Activated CD4-positive, alpha-beta memory T cell treated with anti-CD3 and anti-CD28 coated beads, Interleukin-2, amount 10 ng/mL, durations not matched to agents 7 days and 5 days (primary cell): ENCODE results near the gene PAX8. TPM values are rescaled to one million over a fixed set of nuclear protein-coding genes. Genes with fewer than 3 reads are reported as not detected.

Source experiments
- CTCF ChIA-PET: fragments of 350-600 bp; sonication (Branson Sonifier 250); formaldehyde crosslinking; loops from one replicate; lab custom pipeline; 2021; ENCODE audit warnings: antibody characterized with exemption, inconsistent platforms; lab: Charles Lee
- POLR2A ChIA-PET: fragments of 350-600 bp; sonication (Branson Sonifier 250); formaldehyde crosslinking; loops from one replicate; lab custom pipeline; 2021; ENCODE audit warnings: antibody characterized with exemption; lab: Charles Lee
- DNase-seq: peaks from one replicate; pipeline ENCODE4 v3.0.0-alpha.2; 2020
- H3K27ac Mint-ChIP-seq: one replicate; pipeline ENCODE4 v1.8.0; 2021; ENCODE audit warnings: mild to moderate bottlenecking, mixed read lengths
- H3K27me3 Mint-ChIP-seq: one replicate; pipeline ENCODE4 v1.8.0; 2021; ENCODE audit warnings: mixed read lengths
- H3K36me3 Mint-ChIP-seq: one replicate; pipeline ENCODE4 v1.8.0; 2021; ENCODE audit warnings: low read depth, mixed read lengths
- H3K4me1 Mint-ChIP-seq: one replicate; pipeline ENCODE4 v1.8.0; 2021; ENCODE audit warnings: mixed read lengths
- H3K4me3 Mint-ChIP-seq: one replicate; pipeline ENCODE4 v1.8.0; 2021; ENCODE audit warnings: mild to moderate bottlenecking, mixed read lengths
- H3K9me3 Mint-ChIP-seq: one replicate; pipeline ENCODE4 v1.8.0; 2021; ENCODE audit warnings: mixed read lengths
- total RNA-seq, 2 experiments: library from RNA; stranded (reverse); gene quantifications; one replicate each; pipeline ENCODE4 v1.2.3, GENCODE V29; 2021

The PAX8 gene
- total RNA-seq, 2 experiments from 2014 or later: 1.7 TPM

DNA sequence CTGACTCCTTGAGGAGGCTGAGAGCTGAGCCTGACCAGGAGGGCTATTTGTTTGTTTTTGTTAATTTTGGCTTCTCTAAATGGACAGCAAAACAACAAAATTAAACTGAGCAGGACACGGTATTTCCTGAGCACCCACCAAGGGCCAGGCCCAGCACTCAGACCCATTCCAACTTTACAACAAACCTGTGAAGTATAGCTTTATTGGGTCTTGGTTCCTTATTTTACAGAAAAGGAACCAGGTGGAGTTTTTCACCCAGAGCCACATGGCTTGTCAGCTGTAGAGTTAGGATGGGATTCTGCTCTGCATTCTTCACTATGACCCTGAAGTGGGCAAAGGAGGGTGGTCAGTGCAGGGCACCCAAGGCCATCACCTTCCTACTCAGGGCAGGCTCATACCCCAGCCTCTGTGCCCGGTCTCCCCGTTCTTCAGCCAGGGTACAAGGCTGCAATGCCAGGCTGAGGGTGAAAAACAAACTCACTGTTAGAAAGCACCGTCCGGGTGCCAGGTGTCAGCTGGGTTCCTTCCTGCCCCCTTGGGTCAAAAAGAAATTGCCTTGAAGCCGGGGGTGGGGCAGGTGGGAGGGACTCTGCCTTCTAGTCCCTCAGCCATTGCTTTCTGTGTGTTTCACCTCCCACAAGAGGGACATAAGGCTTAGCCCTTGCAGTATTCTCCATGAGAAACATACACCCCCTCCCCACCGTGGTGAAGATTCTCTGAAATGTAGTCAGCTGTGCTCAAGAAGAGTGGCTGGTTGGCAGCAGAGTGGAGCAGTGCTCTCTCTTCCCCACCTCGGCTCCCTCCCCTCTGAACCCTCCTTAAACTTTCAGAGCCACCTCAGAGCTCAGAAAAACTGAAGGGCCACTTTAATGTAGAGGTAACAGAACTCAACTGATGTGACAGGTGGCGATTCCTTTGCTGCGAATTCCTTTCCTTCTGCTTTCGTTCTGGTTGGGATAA lies 102.7 kb downstream of the PAX8 start:
- CTCF ChIA-PET: interaction anchor here (0.6 to 7.9 kb wide), 8 partner anchors 12 to 718 kb away, joined by 3 to 136 read pairs (median 7); no protein-coding TSS in a partner anchor
- Mint-ChIP-seq H3K27me3 (no peaks in the 10 kb centered on the region), H3K27ac (peak overlapping the region; percentile 85), H3K4me3 (peak overlapping the region; percentile 80), H3K4me1 (peaks cover 81% of the 10 kb centered on the region), H3K36me3 (peaks cover 84% of the 10 kb centered on the region), H3K9me3 (peaks cover 5% of the 10 kb centered on the region)
- DNase-seq: peak; percentile 59
- POLR2A ChIA-PET: interaction anchor here (0.6 to 5.5 kb wide), 22 partner anchors 8 to 485 kb away, joined by 3 to 108 read pairs (median 6); no protein-coding TSS in a partner anchor

- DNase-seq: peak; percentile 91
- ChIA-PET CTCF (interaction anchor here (0.6 to 7.9 kb wide), 13 partner anchors 8 to 719 kb away, joined by 3 to 136 read pairs (median 5); no protein-coding TSS in a partner anchor), POLR2A (interaction anchor here (0.6 to 5.5 kb wide), 28 partner anchors 8 to 484 kb away, joined by 3 to 108 read pairs (median 6); no protein-coding TSS in a partner anchor)
- Mint-ChIP-seq H3K4me3 (peak overlapping the region; percentile 80), H3K4me1 (peaks cover 75% of the 10 kb centered on the region), H3K9me3 (peaks cover 5% of the 10 kb centered on the region), H3K27ac (peak overlapping the region; percentile 85), H3K27me3 (no peaks in the 10 kb centered on the region), H3K36me3 (peaks cover 77% of the 10 kb centered on the region)
Measured at GRCh38 chr2:113175042-113175628, 103.6 kb downstream of the PAX8 start.

DNA sequence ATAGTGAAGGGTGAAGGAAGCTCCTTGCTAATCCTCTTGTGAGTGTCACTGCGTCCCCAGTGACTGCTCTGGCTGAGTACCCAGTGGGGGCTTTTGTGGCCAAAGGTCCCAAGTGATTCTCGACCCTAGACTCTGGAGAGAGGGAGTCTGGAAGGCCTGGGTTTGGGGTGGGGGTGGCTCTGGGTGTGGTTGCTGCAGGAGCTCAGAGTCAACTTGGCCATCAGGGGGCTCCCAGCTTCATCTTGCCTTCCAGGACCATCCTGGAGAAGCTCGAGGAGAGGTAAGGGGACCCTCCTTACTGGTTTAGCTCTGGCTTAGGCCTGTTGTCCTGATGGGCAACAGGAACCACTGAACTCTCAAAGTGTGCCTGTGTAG lies 104.4 kb downstream of the PAX8 start:
- Mint-ChIP-seq H3K4me1 (peaks cover 73% of the 10 kb centered on the region), H3K9me3 (peaks cover 5% of the 10 kb centered on the region), H3K4me3 (peak overlapping the region; percentile 80), H3K27ac (peak overlapping the region; percentile 85), H3K27me3 (no peaks in the 10 kb centered on the region), H3K36me3 (peaks cover 74% of the 10 kb centered on the region)
- POLR2A ChIA-PET: interaction anchor here (0.7 to 5.5 kb wide), 25 partner anchors 9 to 484 kb away, joined by 3 to 108 read pairs (median 7); no protein-coding TSS in a partner anchor
- CTCF ChIA-PET: interaction anchor here (0.9 to 7.9 kb wide), 16 partner anchors 9 to 549 kb away, joined by 3 to 136 read pairs (median 4); no protein-coding TSS in a partner anchor
- no peak for DNase-seq

DNA sequence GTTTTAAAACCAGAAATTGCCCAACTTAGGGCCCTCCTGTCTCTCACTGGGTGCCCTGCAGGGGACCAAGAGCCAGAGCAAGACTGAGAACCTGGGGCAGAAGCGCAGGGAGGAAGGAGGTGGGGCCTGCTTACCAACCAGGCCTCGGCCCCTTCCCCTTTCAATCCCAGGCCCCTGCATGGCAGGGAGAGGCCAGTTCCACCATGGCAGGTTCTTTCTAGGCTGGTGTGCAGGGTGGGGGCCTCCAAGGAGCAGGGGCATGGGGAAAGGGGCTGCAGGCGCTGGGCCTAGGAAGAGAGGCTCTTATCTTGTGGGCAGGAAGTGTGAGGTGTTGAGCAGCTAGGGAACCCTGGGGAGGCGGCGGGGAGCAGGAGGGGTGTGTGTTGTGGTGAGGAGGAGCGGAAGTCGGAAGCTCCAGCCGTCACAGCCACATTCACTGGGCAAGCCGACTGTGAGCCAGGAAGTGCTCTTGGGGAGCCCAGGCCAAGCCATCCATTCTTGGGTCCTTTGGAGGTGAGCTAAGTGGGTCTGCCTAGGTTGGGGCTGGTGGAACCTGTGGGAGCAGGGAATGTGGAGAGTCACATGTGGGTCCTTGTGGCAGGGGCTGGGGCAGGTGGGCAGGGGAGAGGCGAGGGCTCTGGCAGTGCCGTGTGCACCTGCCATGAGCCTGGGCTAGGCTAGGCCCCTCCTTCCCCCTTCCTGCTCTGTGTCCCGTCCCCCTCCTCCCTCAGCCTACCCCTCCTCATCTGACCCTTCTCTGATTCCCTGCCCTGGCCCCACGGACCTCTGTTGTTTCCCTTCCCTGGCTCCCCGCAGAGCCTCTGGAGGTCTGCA lies 105.0 kb downstream of the PAX8 start, which contains the start of gene PSD4:
Gene PSD4, plus strand, starts transcription at position 430 of the 834 bp plus-strand sequence. CDS start 8,486 bp downstream, outside the sequence.
- Mint-ChIP-seq H3K27me3 (no peaks in the 10 kb centered on the region), H3K36me3 (peaks cover 68% of the 10 kb centered on the region), H3K9me3 (peaks cover 5% of the 10 kb centered on the region), H3K4me3 (peak within 1 kb of the TSS; percentile 80), H3K27ac (peak within 1 kb of the TSS; percentile 85), H3K4me1 (peaks cover 73% of the 10 kb centered on the region)
- POLR2A ChIA-PET: interaction anchor here (0.7 to 5.5 kb wide), 18 partner anchors 9 to 90 kb away, joined by 3 to 108 read pairs (median 11); no protein-coding TSS in a partner anchor
- DNase-seq: peak; percentile 95
- CTCF ChIA-PET: interaction anchor here (0.9 to 7.9 kb wide), 15 partner anchors 10 to 548 kb away, joined by 3 to 136 read pairs (median 4); no protein-coding TSS in a partner anchor

GRCh38 chr2:113172721-113173541 lies 105.8 kb downstream of the PAX8 start:
- ChIA-PET CTCF (interaction anchor here (1.0 to 7.9 kb wide), 8 partner anchors 9 to 78 kb away, joined by 3 to 136 read pairs (median 14); no protein-coding TSS in a partner anchor), POLR2A (interaction anchor here (0.7 to 5.5 kb wide), 16 partner anchors 8 to 90 kb away, joined by 3 to 108 read pairs (median 12); no protein-coding TSS in a partner anchor)
- DNase-seq: no peak
- Mint-ChIP-seq H3K4me1 (peaks cover 73% of the 10 kb centered on the region), H3K36me3 (peaks cover 62% of the 10 kb centered on the region), H3K27ac (peak overlapping the region; percentile 85), H3K9me3 (peaks cover 5% of the 10 kb centered on the region), H3K27me3 (no peaks in the 10 kb centered on the region), H3K4me3 (peak overlapping the region; percentile 80)

DNA sequence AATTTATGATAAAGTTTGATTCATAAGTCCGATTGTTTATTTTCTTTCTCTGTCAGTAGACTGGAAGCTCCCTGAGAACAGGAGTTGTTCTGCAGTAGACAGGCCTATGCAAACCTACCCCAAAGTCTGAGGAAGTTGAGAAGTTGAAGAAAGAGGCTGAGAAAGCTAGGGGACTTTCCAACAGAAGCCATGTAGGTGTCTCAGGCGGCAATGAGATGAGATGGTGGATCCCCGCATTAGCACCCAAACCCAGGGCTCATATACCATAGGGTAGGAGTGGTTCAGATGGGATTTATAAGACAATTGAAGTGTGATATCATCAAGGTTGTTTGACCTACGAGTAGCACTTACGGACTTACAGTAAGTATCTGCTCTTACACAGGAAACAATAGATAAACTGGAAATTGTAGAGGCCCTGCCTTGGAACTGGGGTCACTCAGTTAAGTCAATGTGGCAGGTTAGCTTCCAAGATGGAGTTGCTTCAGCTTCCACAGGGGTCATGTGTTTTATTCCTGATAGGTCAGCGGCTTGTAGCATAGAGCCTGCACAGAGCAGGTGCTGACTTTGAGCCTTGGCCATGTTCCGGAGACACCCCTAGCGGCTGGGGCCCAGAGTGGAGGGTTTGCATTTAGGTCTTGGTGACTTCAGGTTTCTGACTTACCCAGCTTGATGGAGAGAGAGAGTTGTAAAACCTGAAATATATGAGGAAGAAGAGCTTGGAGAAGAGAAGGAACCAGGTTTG lies 107.2 kb downstream of the PAX8 start:
- ChIA-PET CTCF (interaction anchor here (1.8 to 7.9 kb wide), 3 partner anchors 27 to 91 kb away, joined by 4 to 136 read pairs (median 16); no protein-coding TSS in a partner anchor), POLR2A (interaction anchor here (1.2 kb wide), 1 partner anchor 11 kb away, joined by 4 read pairs; no protein-coding TSS in a partner anchor)
- no peak for DNase-seq
- H3K36me3 Mint-ChIP-seq: peaks cover 48% of the 10 kb centered on the region
- H3K27ac Mint-ChIP-seq: peak overlapping the region; percentile 9
- H3K9me3 Mint-ChIP-seq: peaks cover 5% of the 10 kb centered on the region
- no peaks in the 10 kb centered on the region for H3K27me3 Mint-ChIP-seq
- peaks cover 71% of the 10 kb centered on the region for H3K4me1 Mint-ChIP-seq
- H3K4me3 Mint-ChIP-seq: no peak overlapping the region

- no peak for DNase-seq
- no peaks in the 10 kb centered on the region for H3K27me3 Mint-ChIP-seq
- H3K36me3 Mint-ChIP-seq: peaks cover 31% of the 10 kb centered on the region
- POLR2A ChIA-PET: interaction anchor here (0.6 to 1.6 kb wide), 2 partner anchors 11 to 13 kb away, joined by 3 to 4 read pairs; no protein-coding TSS in a partner anchor
- H3K9me3 Mint-ChIP-seq: peaks cover 5% of the 10 kb centered on the region
- H3K4me1 Mint-ChIP-seq: peaks cover 67% of the 10 kb centered on the region
- no peak overlapping the region for H3K4me3 Mint-ChIP-seq
- H3K27ac Mint-ChIP-seq: peak overlapping the region; percentile 66
- CTCF ChIA-PET: no interaction called here
Measured at GRCh38 chr2:113169586-113169985, 109.1 kb downstream of the PAX8 start.

GRCh38 chr2:113169002-113169530 lies 109.7 kb downstream of the PAX8 start:
- POLR2A ChIA-PET: interaction anchor here (0.6 to 2.3 kb wide), 4 partner anchors 11 to 32 kb away, joined by 3 to 18 read pairs (median 4); no protein-coding TSS in a partner anchor

DNA sequence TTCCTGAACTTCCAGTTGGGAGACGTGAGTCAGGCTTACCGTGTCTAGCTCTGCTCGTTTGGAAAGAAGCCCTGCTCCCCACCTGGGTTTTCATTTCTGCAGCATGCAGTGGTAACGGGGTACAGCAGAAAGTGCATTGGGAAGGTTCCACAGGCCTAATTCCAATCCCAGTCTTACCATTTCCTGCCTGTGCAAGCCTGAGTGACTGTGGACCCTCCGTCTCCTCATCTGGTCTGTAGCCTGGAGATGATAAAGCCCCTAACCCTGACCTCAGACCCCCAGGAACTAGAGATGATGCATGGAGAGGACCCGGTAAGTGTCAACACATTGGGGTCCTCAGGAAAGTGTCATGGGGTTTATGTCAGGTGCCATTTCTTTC lies 110.8 kb downstream of the PAX8 start:
- Mint-ChIP-seq H3K27ac (peak overlapping the region; percentile 75), H3K4me3 (no peak overlapping the region), H3K4me1 (peaks cover 62% of the 10 kb centered on the region), H3K9me3 (peaks cover 5% of the 10 kb centered on the region), H3K27me3 (no peaks in the 10 kb centered on the region), H3K36me3 (peaks cover 20% of the 10 kb centered on the region)
- DNase-seq: no peak
- ChIA-PET POLR2A (interaction anchor here (0.6 to 2.3 kb wide), 4 partner anchors 11 to 789 kb away, joined by 3 to 18 read pairs (median 3); no protein-coding TSS in a partner anchor), CTCF (interaction anchor here (1.2 to 2.6 kb wide), 4 partner anchors 11 to 30 kb away, joined by 4 to 13 read pairs (median 6); no protein-coding TSS in a partner anchor)

More at GRCh38 chr2:113169002-113169530, 109.7 kb downstream of the PAX8 start:
- Mint-ChIP-seq H3K27ac (peak overlapping the region; percentile 75), H3K9me3 (peaks cover 5% of the 10 kb centered on the region), H3K27me3 (no peaks in the 10 kb centered on the region), H3K36me3 (peaks cover 26% of the 10 kb centered on the region), H3K4me1 (peaks cover 69% of the 10 kb centered on the region), H3K4me3 (peak overlapping the region; percentile 43)
- peak; percentile 66 for DNase-seq
- CTCF ChIA-PET: interaction anchor here (1.2 kb wide), 1 partner anchor 31 kb away, joined by 4 read pairs; no protein-coding TSS in a partner anchor
